ENCODE measurements around the gene ARPC1A.
"Not testable (repeated sequence)": the region's sequence is repeated elsewhere in the genome, so short reads cannot be mapped to it uniquely, and the experiment has no call there.

ARPC1A gene

DNA sequence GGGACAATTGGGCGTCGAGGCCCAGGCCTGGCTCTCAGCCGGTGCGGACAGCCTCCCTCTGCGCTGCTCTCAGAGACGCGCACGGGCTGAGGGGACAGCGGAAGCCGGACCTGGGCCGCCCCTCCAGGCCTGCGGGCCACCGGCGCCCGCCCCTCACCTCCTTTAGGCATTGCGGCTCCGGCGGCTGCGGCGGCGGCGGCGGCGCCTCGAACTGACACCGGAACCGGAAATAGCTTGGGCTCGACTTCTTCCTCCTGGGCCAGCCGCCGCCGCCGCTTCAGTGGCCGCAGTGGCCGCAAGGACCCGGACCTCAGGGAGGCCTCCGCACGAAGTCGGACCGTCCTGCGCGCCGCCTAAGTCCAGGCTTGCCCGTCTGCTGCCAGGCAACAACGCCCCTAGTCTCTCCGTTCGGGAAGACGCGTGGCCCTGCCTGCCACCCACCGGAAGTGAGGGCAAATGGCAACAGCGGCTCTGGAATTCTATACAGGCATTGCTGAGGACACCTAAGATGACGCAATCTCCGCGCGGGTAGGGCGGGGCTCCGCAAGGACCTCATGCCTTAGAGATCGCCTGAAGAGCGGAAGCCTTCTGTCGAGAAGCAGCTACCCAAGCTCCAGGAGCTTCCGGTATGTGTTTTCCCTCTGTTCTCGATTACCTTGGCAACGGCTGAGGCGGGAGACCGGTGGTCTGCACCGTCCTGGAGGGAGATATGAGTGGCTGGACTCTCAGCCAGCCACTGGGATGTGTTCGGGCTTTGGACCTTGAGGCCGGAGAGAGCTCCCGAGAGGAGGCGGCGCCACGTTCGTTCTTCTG lies 82.9 kb downstream of the ARPC1A start, which contains the start of the genes BUD31 and PDAP1:
Gene BUD31, plus strand, starts transcription at position 591 of the 813 bp plus-strand sequence. CDS start 2,124 bp downstream, outside the sequence.
Gene PDAP1, minus strand, starts transcription at position 219 of the 813 bp plus-strand sequence. Its CDS starts 49 bp downstream, at position 170.
- peaks cover 20% of the 10 kb centered on the region for H3K36me3 ChIP-seq (ENCODE audit: control insufficient read depth, insufficient read depth, low read length)
- TF ChIP-seq, protein P1, sequence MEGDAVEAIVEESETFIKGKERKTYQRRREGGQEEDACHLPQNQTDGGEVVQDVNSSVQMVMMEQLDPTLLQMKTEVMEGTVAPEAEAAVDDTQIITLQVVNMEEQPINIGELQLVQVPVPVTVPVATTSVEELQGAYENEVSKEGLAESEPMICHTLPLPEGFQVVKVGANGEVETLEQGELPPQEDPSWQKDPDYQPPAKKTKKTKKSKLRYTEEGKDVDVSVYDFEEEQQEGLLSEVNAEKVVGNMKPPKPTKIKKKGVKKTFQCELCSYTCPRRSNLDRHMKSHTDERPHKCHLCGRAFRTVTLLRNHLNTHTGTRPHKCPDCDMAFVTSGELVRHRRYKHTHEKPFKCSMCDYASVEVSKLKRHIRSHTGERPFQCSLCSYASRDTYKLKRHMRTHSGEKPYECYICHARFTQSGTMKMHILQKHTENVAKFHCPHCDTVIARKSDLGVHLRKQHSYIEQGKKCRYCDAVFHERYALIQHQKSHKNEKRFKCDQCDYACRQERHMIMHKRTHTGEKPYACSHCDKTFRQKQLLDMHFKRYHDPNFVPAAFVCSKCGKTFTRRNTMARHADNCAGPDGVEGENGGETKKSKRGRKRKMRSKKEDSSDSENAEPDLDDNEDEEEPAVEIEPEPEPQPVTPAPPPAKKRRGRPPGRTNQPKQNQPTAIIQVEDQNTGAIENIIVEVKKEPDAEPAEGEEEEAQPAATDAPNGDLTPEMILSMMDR (IDR thresholded peaks at IDR 0.05; ENCODE audit: insufficient read depth, low read length, poor library complexity, severe bottlenecking) = no peak
- H3K4me3 ChIP-seq (replicated peaks; ENCODE audit: low read depth, low read length) = peak within 1 kb of the TSS; percentile 87
- no peaks in the 10 kb centered on the region for H3K27me3 ChIP-seq (replicated peaks; ENCODE audit: control insufficient read depth, insufficient read depth, low read length)
- DNase-seq (ENCODE audit: extremely low read depth, insufficient read length) = peak; percentile 96

DNA sequence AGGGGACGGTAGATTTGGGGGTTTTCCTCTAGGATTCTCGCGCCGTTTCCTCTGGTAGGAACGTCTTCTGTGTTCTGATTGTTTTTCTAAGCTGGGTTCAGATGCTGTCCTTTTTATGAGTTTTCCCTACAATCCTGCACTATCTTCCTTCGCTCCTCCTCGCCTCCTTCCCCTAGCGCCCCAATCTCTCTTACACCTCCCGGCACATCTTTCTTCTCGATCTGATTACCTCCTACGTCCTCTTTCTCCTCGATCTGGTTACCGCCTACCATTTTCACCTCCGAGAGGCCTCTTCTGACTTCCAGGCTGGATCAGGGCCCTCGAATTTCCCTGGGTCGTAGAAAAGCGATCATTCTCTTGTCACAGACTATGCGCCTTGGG lies 83.5 kb downstream of the ARPC1A start:
- TF ChIP-seq, protein P1 (IDR thresholded peaks at IDR 0.05; ENCODE audit: insufficient read depth, low read length, poor library complexity, severe bottlenecking) = no peak
- Histone ChIP-seq H3K36me3 (ENCODE audit: control insufficient read depth, insufficient read depth, low read length) (peaks cover 16% of the 10 kb centered on the region), H3K4me3 (replicated peaks; ENCODE audit: low read depth, low read length) (peak overlapping the region; percentile 87), H3K27me3 (replicated peaks; ENCODE audit: control insufficient read depth, insufficient read depth, low read length) (no peaks in the 10 kb centered on the region)
- DNase-seq (ENCODE audit: extremely low read depth, insufficient read length) = no peak

DNA sequence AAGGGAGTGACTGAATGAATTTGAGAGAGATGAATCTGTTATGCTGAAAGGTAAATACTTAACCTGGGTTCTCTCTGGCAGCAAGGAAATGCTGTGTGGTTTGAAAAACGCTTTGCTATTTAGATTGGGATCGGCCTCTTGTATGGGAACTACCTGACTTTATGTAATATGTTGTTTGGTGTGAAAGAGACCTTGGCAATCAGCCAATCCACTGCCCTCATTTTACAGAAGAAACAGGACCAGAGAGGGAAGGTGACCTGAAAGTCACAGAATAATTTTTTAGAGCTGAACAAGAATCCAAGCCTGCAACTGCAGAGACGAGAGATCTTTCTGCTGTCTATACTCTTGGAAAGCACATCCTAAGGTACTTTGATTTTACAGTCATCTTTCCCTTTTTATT lies 84.1 kb downstream of the ARPC1A start:
- TF ChIP-seq, protein P1 (IDR thresholded peaks at IDR 0.05; ENCODE audit: insufficient read depth, low read length, poor library complexity, severe bottlenecking) = no peak
- no peak for DNase-seq (ENCODE audit: extremely low read depth, insufficient read length)
- Histone ChIP-seq H3K27me3 (replicated peaks; ENCODE audit: control insufficient read depth, insufficient read depth, low read length) (no peaks in the 10 kb centered on the region), H3K36me3 (ENCODE audit: control insufficient read depth, insufficient read depth, low read length) (peaks cover 12% of the 10 kb centered on the region), H3K4me3 (replicated peaks; ENCODE audit: low read depth, low read length) (peak overlapping the region; percentile 87)

DNA sequence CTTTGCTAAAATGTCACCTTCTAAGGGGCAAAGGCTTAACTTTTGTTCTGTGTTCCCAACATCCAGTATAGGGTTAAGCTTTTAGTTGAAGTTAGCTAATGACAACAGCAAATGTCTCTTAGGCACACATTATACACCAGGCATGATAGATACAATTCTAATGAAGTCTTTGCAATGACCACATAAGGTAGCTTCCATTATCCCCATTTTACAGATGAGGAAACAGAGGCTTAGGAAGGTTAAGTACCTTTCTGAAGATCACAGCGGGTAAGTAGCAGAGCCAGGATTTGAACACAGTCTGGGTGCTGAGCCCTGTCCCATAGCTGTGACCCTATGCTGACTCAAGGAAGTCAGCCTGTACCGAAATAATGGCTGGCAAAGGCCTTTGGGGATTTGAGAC lies 84.9 kb downstream of the ARPC1A start:
- peaks cover 13% of the 10 kb centered on the region for H3K36me3 ChIP-seq (ENCODE audit: control insufficient read depth, insufficient read depth, low read length)
- H3K27me3 ChIP-seq (replicated peaks; ENCODE audit: control insufficient read depth, insufficient read depth, low read length) = no peaks in the 10 kb centered on the region
- no peak overlapping the region for H3K4me3 ChIP-seq (replicated peaks; ENCODE audit: low read depth, low read length)
- DNase-seq (ENCODE audit: extremely low read depth, insufficient read length) = no peak
- TF ChIP-seq, protein P1 (IDR thresholded peaks at IDR 0.05; ENCODE audit: insufficient read depth, low read length, poor library complexity, severe bottlenecking) = no peak

DNA sequence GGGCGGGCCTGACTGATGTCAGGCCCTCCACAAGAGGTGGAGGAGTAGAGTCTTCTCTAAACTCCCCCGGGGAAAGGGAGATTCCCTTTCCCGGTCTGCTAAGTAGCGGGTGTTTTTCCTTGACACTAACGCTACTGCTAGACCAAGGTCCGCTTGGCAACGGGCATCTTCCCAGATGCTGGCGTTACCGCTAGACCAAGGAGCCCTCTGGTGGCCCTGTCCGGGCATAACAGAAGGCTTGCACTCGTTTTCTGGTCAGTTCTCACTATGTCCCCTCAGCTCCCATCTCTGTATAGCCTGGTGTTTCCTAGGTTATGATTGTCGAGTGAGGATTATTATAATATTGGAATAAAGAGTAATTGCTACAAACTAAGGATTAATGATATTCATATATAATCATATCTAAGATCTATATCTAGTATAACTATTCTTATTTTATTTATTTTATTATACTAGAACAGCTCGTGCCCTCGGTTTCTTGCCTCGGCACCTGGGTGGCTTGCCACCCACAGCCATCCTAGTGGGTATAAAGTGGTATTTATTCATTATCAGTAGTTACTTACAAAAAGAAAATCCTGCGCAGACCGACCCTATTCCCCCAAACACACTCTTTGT lies 89.9 kb downstream of the ARPC1A start:
- H3K36me3 ChIP-seq (ENCODE audit: control insufficient read depth, insufficient read depth, low read length) = peaks cover 33% of the 10 kb centered on the region
- not testable (repeated sequence) for H3K27me3 ChIP-seq (replicated peaks; ENCODE audit: control insufficient read depth, insufficient read depth, low read length); H3K4me3 ChIP-seq (replicated peaks; ENCODE audit: low read depth, low read length); DNase-seq (ENCODE audit: extremely low read depth, insufficient read length)
- TF ChIP-seq, protein P1 (IDR thresholded peaks at IDR 0.05; ENCODE audit: insufficient read depth, low read length, poor library complexity, severe bottlenecking) = peak; percentile 46
